Mesenchymal stem cell (in vitro differentiated cells and primary cell): ENCODE measurements around the gene STAM2.

Source experiments
- DNase-seq: peaks from one replicate; pipeline ENCODE4 v3.0.0-alpha.2; 2013
- H2AFZ ChIP-seq: one replicate; pipeline ENCODE4 v1.6.1; 2013; ENCODE audit warnings: low read depth, mild to moderate bottlenecking, control low read depth, inconsistent platforms, low read length, moderate library complexity
- H2AK5ac ChIP-seq: 2 replicates; pipeline ENCODE4 v1.6.1; 2013; ENCODE audit warnings: low read length, moderate library complexity, mild to moderate bottlenecking, inconsistent platforms; ENCODE audit not compliant: severe bottlenecking
- H2BK120ac ChIP-seq: one replicate; pipeline ENCODE4 v1.6.1; 2013; ENCODE audit warnings: low read depth, mild to moderate bottlenecking, inconsistent platforms, low read length, moderate library complexity
- H2BK12ac ChIP-seq, 2 experiments: one replicate each; pipeline ENCODE4 v1.6.1; 2013; ENCODE audit warnings: inconsistent platforms in 2 of 2, low read length in 2 of 2, mild to moderate bottlenecking in 2 of 2, moderate library complexity in 2 of 2, control low read depth in 1 of 2
- H2BK15ac ChIP-seq: one replicate; pipeline ENCODE4 v1.6.1; 2013; ENCODE audit warnings: mild to moderate bottlenecking, low read depth, inconsistent platforms; ENCODE audit not compliant: poor library complexity, severe bottlenecking
- H2BK5ac ChIP-seq: 2 replicates; pipeline ENCODE4 v1.6.1; 2013; ENCODE audit warnings: low read depth, mild to moderate bottlenecking, low read length, control low read depth, inconsistent platforms; ENCODE audit not compliant: poor library complexity, severe bottlenecking
- H3K14ac ChIP-seq, 2 experiments: one replicate each; pipeline ENCODE4 v1.6.1; 2013; ENCODE audit warnings: inconsistent platforms in 2 of 2, low read length in 2 of 2, control low read depth in 1 of 2, mild to moderate bottlenecking in 1 of 2, moderate library complexity in 1 of 2
- H3K18ac ChIP-seq, 2 experiments: one replicate each; pipeline ENCODE4 v1.6.1; 2013; ENCODE audit warnings: inconsistent platforms in 2 of 2, low read length in 2 of 2, control low read depth in 1 of 2, low read depth in 1 of 2, mild to moderate bottlenecking in 1 of 2
- H3K23ac ChIP-seq, 2 experiments: one replicate each; pipeline ENCODE4 v1.6.1; 2013; ENCODE audit warnings: inconsistent platforms in 2 of 2, low read length in 2 of 2, mild to moderate bottlenecking in 2 of 2, moderate library complexity in 2 of 2, control low read depth in 1 of 2
- H3K27ac ChIP-seq: 2 replicates; pipeline ENCODE4 v1.5.1; 2013; ENCODE audit warnings: mild to moderate bottlenecking, moderate library complexity, low read length, control low read depth, inconsistent platforms; ENCODE audit not compliant: poor library complexity, severe bottlenecking
- H3K27me3 ChIP-seq, 2 experiments: 2 replicates each; pipeline versions ENCODE4 v1.6.1 to v1.7.0; 2013; ENCODE audit warnings: low read length in 2 of 2, mild to moderate bottlenecking in 2 of 2, moderate library complexity in 2 of 2, control low read depth in 1 of 2, inconsistent platforms in 1 of 2; ENCODE audit not compliant: control insufficient read depth in 1 of 2, insufficient read depth in 1 of 2
- H3K36me3 ChIP-seq, 2 experiments: 2 replicates each; pipeline versions ENCODE4 v1.6.1 to v1.7.0; 2013; ENCODE audit warnings: low read length in 2 of 2, control low read depth in 1 of 2, inconsistent platforms in 1 of 2, low read depth in 1 of 2, mild to moderate bottlenecking in 1 of 2; ENCODE audit not compliant: insufficient read depth in 2 of 2, control insufficient read depth in 1 of 2
- H3K4ac ChIP-seq, 2 experiments: one replicate each; pipeline ENCODE4 v1.6.1; 2013; ENCODE audit warnings: inconsistent platforms in 2 of 2, low read length in 2 of 2, mild to moderate bottlenecking in 2 of 2, moderate library complexity in 2 of 2, control low read depth in 1 of 2, low read depth in 1 of 2
- H3K4me1 ChIP-seq: 2 replicates; pipeline ENCODE4 v1.6.1; 2013; ENCODE audit warnings: low read depth, low read length, control low read depth; ENCODE audit not compliant: control insufficient read depth, insufficient read depth
- H3K4me2 ChIP-seq: 2 replicates; pipeline ENCODE4 v1.6.1; 2013; ENCODE audit warnings: low read length, mild to moderate bottlenecking, inconsistent platforms; ENCODE audit not compliant: poor library complexity, severe bottlenecking
- H3K4me3 ChIP-seq, 2 experiments: 2 replicates each; pipeline versions ENCODE4 v1.5.1 to v1.7.0; 2013; ENCODE audit warnings: low read length in 2 of 2, mild to moderate bottlenecking in 2 of 2, control low read depth in 1 of 2, low read depth in 1 of 2; ENCODE audit not compliant: insufficient read depth in 1 of 2
- H3K79me1 ChIP-seq: replicated peaks from 2 replicates; pipeline ENCODE4 v1.6.1; 2013; ENCODE audit warnings: mild to moderate bottlenecking, control low read depth, low read length, inconsistent platforms; ENCODE audit not compliant: poor library complexity, severe bottlenecking
- H3K9ac ChIP-seq: 2 replicates; pipeline ENCODE4 v1.7.0; 2013; ENCODE audit warnings: mild to moderate bottlenecking, low read length, moderate library complexity
- H3K9me3 ChIP-seq: 2 replicates; pipeline ENCODE4 v1.7.0; 2013; ENCODE audit warnings: mild to moderate bottlenecking, low read length; ENCODE audit not compliant: control insufficient read depth
- H4K8ac ChIP-seq: one replicate; pipeline ENCODE4 v1.6.1; 2013; ENCODE audit warnings: inconsistent platforms, mild to moderate bottlenecking, low read length, moderate library complexity
- H4K91ac ChIP-seq: one replicate; pipeline ENCODE4 v1.6.1; 2013; ENCODE audit warnings: mild to moderate bottlenecking, low read length, inconsistent platforms
- WGBS: methylation state at CpG from one replicate; pipeline ENCODE4 v1.1.7; 2013; ENCODE audit warnings: mixed read lengths; 5-methylcytosine and 5-hydroxymethylcytosine counted together

Gene STAM2

GRCh38 chr2:152103271-152103670, 72.3 kb downstream of the STAM2 start:
- H2BK15ac ChIP-seq: no peak overlapping the region
- no peak overlapping the region for H3K9ac ChIP-seq
- H4K91ac ChIP-seq: no peak overlapping the region
- H3K79me1 ChIP-seq: no peaks in the 10 kb centered on the region
- H2BK12ac ChIP-seq: no peak overlapping the region
- no peak overlapping the region for H3K18ac ChIP-seq
- H2AK5ac ChIP-seq: no peak overlapping the region
- H3K14ac ChIP-seq: no peak overlapping the region
- H3K27ac ChIP-seq: no peak overlapping the region
- DNase-seq: no peak
- WGBS: 80% methylated on average over 1 of the region's 3 CpGs
- no peak overlapping the region for H4K8ac ChIP-seq
- H2AFZ ChIP-seq: no peak overlapping the region
- no peak overlapping the region for H3K23ac ChIP-seq
- H3K4me1 ChIP-seq: peaks cover 12% of the 10 kb centered on the region
- H3K4me3 ChIP-seq: no peak overlapping the region
- no peak overlapping the region for H3K4me2 ChIP-seq
- H3K4ac ChIP-seq: no peak overlapping the region
- no peaks in the 10 kb centered on the region for H3K36me3 ChIP-seq
- no peak overlapping the region for H2BK5ac ChIP-seq
- no peaks in the 10 kb centered on the region for H3K9me3 ChIP-seq
- H2BK120ac ChIP-seq: no peak overlapping the region
- peaks cover 34 to 36% of the 10 kb centered on the region in 2 experiments for H3K27me3 ChIP-seq

- Histone ChIP-seq H3K27me3 (peaks cover 34 to 40% of the 10 kb centered on the region in 2 experiments), H3K4me2 (no peak overlapping the region), H2BK12ac (no peak overlapping the region), H2BK120ac (no peak overlapping the region), H2BK15ac (no peak overlapping the region), H3K36me3 (no peaks in the 10 kb centered on the region), H3K4ac (no peak overlapping the region), H2AFZ (no peak overlapping the region), H3K9ac (no peak overlapping the region), H3K27ac (no peak overlapping the region), H4K91ac (no peak overlapping the region), H2BK5ac (no peak overlapping the region), H3K79me1 (no peaks in the 10 kb centered on the region), H3K4me3 (no peak overlapping the region), H2AK5ac (no peak overlapping the region), H3K9me3 (no peaks in the 10 kb centered on the region), H3K4me1 (peaks cover 19% of the 10 kb centered on the region), H3K18ac (no peak overlapping the region), H4K8ac (no peak overlapping the region), H3K14ac (no peak overlapping the region), H3K23ac (no peak overlapping the region)
- WGBS: 58% methylated on average over 2 of the region's 2 CpGs
- DNase-seq: no peak
Measured at GRCh38 chr2:152100961-152101360, 74.6 kb downstream of the STAM2 start.

- no peak overlapping the region for H2AFZ ChIP-seq
- no peaks in the 10 kb centered on the region for H3K79me1 ChIP-seq
- no peak overlapping the region for H3K14ac ChIP-seq
- peaks cover 19% of the 10 kb centered on the region for H3K4me1 ChIP-seq
- no peak overlapping the region for H3K4ac ChIP-seq
- H3K36me3 ChIP-seq: no peaks in the 10 kb centered on the region
- no peak overlapping the region for H2AK5ac ChIP-seq
- H3K4me2 ChIP-seq: peak overlapping the region; percentile 97
- no peak overlapping the region for H3K18ac ChIP-seq
- 10% methylated on average over 14 of the region's 19 CpGs for WGBS
- no peak overlapping the region for H2BK15ac ChIP-seq
- peak overlapping the region in 1 of 2 experiments; percentile 76 for H3K4me3 ChIP-seq
- peak overlapping the region; percentile 76 for H3K9ac ChIP-seq
- peaks cover 48% of the 10 kb centered on the region in 2 experiments for H3K27me3 ChIP-seq
- H4K8ac ChIP-seq: no peak overlapping the region
- no peak overlapping the region for H2BK120ac ChIP-seq
- no peaks in the 10 kb centered on the region for H3K9me3 ChIP-seq
- H3K23ac ChIP-seq: peak overlapping the region in 1 of 2 experiments; percentile 50
- no peak overlapping the region for H3K27ac ChIP-seq
- peak; percentile 23 for DNase-seq
- no peak overlapping the region for H2BK5ac ChIP-seq
- H2BK12ac ChIP-seq: no peak overlapping the region
- no peak overlapping the region for H4K91ac ChIP-seq
Measured at GRCh38 chr2:152099367-152100050, 76.1 kb downstream of the STAM2 start.

- Histone ChIP-seq H3K27ac (no peak within 1 kb of the TSS), H3K79me1 (no peaks in the 10 kb centered on the region), H3K9ac (peak within 1 kb of the TSS; percentile 76), H3K4me2 (peak within 1 kb of the TSS; percentile 97), H3K4ac (no peak within 1 kb of the TSS), H3K23ac (peak within 1 kb of the TSS; percentile 50 to 84), H4K8ac (no peak within 1 kb of the TSS), H3K4me3 (peak within 1 kb of the TSS; percentile 69 to 76), H2BK120ac (no peak within 1 kb of the TSS), H2AK5ac (no peak within 1 kb of the TSS), H3K36me3 (no peaks in the 10 kb centered on the region), H2BK15ac (no peak within 1 kb of the TSS), H3K9me3 (no peaks in the 10 kb centered on the region), H3K4me1 (peaks cover 19% of the 10 kb centered on the region), H3K18ac (no peak within 1 kb of the TSS), H3K27me3 (peaks cover 48 to 54% of the 10 kb centered on the region in 2 experiments), H2BK12ac (no peak within 1 kb of the TSS), H3K14ac (no peak within 1 kb of the TSS), H2AFZ (no peak within 1 kb of the TSS), H4K91ac (no peak within 1 kb of the TSS), H2BK5ac (no peak within 1 kb of the TSS)
- DNase-seq: no peak
- under 1% methylated on average over 48 of the region's 73 CpGs for WGBS
Measured at GRCh38 chr2:152098496-152099366, 76.8 kb downstream of the STAM2 start, which contains the start of gene CACNB4. Gene CACNB4, minus strand, starts transcription at chr2:152099044.
